Cardiac septum (tissue), 1 donor: ENCODE measurements around the gene R3HDM2. TPM values are rescaled to one million over a fixed set of nuclear protein-coding genes. Genes with fewer than 3 reads are reported as not detected.
"Not testable (repeated sequence)": the region's sequence is repeated elsewhere in the genome, so short reads cannot be mapped to it uniquely, and the experiment has no call there.

ENCODE experiments used
- DNase-seq: peaks from one replicate; pipeline ENCODE4 v3.0.0-alpha.2; 2020; ENCODE audit warnings: low spot score
- intact Hi-C: fragments of 100-400 bp; cut with DNase I; formaldehyde crosslinking; loops from one replicate; pipeline ENCODE4 v1.14.0; 2022
- total RNA-seq: library from RNA; stranded (reverse); fragmentation: NEBNext Ultra II Directional; extraction: Animal tissue kit (Norgen Biotek cat#: 25700); gene quantifications from one replicate; pipeline ENCODE4 v1.2.1, GENCODE V29; 2021
- donor health status: DM: no; HTN: no; CAD: no.

Gene R3HDM2
- total RNA-seq, 1 donor from 2014 or later = 77.7 TPM

DNA sequence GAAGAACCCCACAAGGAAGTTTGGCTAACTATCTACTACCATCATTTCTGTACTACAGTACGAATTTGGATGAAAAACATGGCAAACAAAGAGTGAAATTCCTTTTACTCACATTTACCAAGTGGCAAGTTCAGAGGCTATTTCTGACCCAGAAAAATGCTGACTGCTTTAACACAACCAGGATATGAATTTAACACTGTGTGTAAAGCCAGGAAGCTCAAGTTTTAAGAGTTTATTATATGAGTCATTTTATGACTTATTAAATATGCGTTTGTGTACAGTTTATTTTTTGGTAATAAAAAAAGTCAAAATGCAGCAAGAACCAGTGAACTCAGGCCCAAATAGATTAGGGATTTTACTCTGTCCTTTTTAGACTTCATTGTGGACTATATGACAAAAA, 121.4 kb downstream of the R3HDM2 start:
- intact Hi-C loops = no loop called here
- no peak for DNase-seq

DNA sequence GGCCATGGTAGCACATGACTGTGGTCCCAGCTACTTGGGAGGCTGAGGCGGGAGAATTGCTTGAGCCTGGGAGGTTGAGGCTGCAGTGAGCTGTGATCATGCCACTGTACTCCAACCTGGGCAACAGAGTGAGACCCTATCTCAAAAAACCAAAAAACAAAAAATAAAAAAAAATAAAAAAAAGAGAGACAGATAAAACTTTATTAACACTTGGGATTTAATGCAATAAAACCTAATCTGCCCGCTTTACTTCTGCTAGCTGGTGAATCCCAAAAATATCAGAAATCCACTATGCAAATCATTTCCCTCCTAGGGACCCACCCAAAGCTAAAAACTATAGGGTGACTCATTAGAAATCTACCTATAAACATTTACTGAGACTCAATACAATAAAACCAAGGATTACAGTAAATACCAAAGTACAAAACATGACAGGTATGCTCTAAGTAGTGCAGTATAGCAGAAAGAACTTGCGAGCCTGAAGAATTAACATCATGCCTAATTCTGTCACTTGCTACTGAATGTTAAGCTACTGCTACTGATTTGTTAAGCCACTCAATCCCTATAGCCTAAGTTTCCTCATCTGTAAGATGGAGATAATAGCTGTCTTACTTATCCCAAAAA, 129.8 kb downstream of the R3HDM2 start:
- intact Hi-C loops = no loop called here
- no peak for DNase-seq

DNA sequence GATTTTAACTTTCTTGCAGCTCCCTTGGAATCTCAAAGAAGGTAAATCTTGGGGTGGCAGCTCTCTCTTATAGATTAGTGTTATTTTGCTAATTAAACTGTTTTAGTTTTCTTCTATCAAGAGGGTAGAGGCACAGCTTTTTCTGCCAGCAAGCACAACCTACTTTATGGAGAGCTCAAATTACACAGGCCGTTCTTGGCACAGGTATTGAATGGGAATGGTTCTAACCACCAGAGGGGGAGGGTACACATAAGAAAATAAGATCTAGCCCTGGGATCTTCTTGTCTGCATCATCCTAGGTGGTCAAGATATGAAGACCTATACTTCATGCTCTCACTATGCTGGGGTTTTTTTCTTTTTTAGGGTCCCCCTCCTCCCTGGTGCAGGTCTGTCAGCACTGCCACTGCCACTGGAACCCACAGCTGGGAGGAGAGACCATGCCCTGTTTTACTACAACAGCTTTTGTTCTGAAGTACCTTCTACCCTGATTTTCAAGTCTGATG, 131.3 kb downstream of the R3HDM2 start:
- DNase-seq = no peak
- intact Hi-C loops = no loop called here

DNA sequence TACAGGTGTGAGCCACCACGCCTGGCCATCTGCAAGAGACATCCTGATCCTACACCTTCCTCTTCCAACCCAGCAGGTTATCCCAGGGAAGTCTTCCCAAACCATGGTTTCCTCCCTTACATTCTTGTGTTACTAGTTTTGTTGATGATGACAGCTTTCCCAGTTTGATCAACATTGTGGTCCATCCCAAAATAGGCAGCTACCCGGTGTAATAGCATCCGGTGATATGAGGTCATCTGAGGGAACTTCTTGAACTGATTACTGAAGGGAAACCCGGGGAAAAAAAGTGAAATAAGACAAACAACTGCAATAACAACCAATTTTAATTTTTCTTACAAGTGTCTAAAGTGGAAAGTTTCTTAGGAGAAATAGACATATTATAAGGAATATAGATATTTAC, 134.6 kb downstream of the R3HDM2 start:
- intact Hi-C loops = no loop called here
- DNase-seq = no peak

DNA sequence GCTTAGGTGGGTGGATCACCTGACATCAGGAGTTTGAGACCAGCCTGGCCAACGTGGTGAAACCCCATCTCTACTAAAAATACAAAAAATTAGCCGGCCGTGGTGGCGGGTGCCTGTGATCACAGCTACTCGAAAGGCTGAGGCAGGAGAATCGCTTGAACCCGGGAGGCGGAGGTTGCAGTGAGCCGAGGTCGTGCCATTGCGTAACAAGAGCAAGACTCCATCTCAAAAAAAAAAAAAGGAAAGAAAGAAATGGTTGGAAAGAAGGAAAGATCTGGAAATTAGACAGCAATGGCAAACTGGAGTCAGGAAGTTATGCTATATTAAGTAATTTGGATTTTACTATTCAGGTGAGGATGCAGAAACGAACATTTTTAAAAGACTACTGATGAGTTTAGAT, 148.8 kb downstream of the R3HDM2 start:
- DNase-seq, intact Hi-C loops: not testable (repeated sequence)

DNA sequence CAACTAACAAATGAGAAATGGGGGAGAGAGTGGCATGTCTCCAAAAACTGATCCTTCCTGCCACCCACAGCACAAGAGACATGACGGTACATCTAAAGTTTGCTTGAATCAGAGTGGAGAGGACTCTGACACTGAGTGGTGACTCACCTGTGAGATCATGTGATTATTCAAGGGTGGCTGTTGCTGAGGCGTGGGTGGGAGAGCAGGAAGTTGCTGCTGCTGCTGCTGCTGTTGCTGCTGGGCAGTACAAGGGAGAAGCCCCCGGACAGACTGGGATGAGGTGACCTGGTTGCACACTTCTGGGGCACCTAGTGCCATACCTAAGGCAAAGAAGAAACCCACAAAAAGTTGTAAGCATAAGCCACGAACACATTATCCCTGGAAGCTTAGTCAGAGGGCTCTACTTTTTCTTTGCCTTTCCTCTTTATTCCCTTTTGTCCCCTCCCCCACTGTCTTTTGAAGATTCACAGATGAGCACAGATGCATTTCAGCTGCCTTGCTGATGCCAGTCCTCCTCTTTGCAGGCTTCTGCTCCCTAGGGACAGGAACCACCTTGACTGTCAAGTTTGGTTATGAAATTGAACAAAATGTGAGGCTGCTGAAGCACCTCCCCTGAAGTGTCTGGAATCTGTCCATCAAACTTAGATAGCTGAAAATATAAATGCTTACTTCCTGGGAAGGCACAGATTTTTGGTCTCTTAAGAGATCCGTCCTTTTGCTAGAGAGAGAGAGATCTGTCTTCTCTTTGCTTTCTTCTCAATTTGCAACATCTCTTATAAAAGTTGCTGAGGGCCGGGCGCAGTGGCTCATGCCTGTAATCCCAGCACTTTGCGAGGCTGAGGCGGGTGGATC, 150.4 kb downstream of the R3HDM2 start:
- intact Hi-C loops = no loop called here
- DNase-seq = no peak

DNA sequence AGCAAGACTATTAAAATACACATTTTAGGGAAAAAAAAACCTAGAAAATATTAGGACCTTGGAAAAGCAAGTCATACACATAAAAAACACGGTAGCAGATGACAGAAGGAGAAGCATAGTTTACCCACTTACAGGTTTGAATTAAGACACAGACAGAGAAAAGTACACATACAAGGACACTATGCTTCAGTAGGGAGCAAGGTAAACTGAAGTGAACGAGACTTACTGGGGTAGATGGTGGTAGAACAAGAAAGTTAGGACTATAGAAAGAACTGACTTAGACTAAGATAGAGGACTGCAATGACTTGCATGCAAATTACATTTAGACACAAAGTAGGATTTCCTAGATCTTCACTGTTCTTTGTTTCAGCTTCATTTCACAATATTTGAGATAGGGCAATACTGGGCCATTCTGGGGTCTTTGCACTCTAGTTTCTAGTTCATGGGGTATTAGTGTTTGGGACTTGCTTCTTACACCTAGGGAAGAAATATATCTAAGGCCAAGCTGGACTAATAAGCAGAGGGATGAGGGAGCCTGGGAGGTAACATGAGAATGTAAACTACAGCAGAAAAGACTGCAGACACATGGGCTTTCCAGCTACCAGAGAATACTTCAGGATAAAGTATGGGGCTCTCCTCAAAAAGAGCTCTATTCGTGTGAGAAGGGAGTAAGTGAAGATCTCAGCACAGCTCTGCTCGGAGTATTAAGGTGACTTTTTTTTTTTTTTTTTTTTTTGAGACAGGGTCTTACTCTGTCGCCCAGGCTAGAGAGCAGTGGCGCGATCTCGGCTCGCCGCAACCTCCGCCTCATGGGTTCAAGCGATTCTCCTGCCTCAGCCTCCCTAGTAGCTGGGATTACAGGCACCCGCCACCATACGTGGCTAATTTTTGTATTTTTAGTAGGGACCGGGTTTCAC, 152.1 kb downstream of the R3HDM2 start:
- intact Hi-C loops = no loop called here
- DNase-seq = no peak

DNA sequence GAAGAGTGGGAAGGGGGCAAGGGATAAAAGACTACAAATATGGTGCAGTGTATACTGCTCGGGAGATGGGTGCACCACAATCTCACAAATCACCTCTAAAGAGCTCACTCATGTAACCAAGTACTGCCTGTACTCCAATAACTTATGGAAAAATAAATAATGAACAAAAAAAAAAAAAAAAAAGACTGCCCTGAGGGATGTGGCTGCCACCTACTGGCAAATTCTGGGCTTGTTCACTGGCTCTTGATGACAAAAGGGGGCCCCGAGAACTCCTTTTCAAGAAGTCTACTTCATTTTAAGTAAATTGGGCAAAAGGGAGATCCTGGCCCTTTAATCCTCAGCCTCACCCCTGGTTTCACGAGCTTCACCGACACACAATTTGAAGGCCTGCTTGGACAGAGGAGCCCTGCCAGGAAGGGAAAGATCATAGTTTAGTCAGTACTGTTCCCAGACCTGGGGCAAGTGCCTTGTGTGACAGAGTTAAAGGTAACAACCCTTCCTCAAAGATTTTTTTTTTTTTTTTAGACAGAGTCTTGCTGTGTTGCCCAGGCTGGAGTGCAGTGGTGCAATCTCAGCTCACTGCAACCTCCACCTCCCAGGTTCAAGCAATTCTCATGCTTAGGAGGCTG, 153.8 kb downstream of the R3HDM2 start:
- no peak for DNase-seq

DNA sequence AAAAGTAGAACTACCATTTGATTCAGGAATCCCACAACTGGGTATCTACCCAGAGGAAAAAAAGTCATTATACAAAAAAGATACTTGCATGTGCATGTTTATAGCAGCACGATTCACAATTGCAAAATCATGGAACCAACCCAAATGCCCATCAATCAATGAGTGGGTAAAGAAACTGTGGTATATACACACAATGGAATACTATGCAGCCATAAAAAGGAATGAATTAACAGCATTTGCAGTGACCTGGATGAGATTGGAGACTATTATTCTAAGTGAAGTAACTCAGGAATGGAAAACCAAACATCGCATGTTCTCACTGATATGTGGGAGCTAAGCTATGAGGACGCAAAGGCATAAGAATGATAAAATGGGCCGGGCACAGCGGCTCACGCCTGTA, 154.6 kb downstream of the R3HDM2 start:
- DNase-seq, intact Hi-C loops: not testable (repeated sequence)

More for the DNA sequence above, 153.8 kb downstream of the R3HDM2 start:
- intact Hi-C loops = no loop called here

DNA sequence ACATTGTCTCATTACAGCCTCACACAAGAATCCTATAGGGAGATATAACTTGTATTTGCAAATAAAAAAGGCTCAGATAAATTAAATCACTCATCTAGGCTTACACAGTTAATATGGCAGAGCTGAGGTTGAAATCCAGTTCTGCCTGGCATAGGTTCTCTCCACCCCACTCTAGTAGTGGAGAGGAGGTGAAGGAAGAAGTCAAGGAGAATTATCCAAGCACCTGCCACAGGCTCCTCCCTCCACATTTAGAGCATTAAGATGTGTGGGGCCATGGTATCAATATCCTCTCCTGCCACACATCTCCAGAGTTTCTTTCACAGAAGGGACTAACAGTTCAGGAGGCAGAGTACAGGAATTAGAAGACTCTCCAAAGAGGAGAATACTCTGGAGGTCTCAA, 157.3 kb downstream of the R3HDM2 start:
- no peak for DNase-seq
- intact Hi-C loops = no loop called here

DNA sequence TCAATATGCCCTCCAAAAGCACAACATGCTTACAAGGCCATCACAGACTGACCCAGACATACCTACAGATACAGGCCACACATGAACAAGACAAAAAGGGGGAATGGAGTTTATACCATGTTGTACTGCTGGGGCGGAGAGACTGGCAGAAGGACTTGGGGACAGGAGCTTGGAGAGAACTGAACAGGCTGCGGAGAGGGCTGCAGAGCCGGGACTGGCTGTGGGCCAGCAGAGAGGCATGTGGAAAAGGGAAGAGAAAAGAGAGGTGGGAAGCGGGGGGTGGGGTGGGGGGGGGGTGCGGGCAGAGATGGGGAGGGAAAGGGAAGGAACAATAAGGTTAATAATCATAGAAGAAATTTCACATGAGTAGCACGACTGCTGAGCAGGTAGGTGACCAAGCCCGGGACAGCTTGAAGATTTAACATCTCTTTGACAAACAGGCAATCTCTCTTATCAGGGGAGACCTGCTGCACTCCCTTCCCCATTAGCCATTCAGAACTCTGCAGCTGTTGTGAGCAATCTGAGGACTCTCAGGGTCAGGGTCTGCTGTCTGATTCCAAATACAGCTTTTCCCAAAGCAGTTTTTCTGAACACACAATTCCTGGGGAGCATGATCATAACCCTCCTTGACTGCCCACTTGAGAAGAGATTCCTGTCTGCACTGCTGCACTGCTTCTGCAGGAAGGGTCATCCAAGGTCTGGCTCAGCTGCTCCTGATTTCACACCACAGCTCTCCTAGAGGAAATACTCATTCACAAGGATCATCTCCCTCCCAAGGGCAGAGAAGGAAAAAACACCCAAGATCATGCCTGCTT, 158.3 kb downstream of the R3HDM2 start:
- intact Hi-C loops = no loop called here
- DNase-seq = no peak

DNA sequence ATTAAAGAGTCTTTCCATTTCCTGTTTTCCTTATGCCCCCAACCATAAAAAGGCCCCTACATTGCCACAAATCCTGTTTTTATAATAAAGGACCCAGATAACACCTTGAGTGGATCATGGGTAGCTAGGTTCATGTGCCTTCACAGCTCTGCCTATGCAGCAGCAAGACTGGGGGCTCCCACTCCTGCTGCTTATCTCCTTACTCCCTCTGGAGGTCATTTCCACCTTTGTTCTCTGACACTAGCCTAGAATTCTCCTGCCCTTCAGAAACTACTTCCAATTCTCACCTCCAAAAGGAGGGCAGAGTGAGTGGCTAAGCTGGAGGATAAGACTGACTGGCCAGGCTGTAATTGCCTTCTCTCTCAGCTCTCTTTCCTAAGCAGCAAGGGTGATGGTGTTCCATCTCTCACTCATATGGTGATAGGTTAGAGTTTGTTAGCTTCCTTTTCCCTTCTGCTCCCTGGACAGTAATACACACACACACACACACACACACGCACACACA, 159.8 kb downstream of the R3HDM2 start:
- intact Hi-C loops = no loop called here
- DNase-seq = no peak

DNA sequence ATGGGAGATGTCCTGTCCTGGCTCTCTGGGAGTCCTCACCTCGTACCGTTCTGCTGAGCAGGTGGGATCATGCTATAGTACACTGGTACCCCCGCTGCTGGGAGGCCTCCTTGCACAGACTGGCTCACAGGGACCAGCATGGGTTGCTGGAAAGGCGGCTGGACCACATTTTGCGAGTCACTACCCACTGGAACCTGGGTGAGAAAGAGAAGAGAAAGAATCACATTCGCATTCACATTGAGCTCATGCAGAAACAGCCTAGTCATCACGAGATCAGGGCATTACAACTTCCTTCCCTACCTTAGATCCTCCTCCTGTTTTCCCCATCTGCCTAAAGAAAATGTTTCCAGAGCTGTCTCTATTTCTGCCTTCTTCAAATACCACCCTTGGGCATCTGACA, 162.6 kb downstream of the R3HDM2 start:
- no peak for DNase-seq
- intact Hi-C loops = no loop called here

DNA sequence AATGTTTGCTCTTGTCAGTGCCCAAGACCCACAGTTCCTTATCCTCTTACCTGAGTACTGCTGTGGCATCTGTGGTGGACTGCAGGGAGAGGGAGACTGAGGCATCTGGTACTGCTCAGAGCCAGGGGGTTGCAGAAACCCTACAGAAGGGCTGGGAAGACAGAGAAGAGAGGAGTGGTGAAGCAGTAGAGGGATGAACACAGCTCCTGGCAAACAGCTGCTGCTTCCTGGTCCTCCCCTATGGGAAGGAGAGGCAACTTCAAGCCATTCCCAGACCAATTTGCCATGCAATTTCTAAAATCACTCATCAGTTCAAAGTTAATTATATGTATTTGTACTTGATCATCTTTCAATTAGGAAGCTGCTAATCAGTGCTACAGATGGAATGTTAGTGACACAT, 164.2 kb downstream of the R3HDM2 start:
- no peak for DNase-seq
- intact Hi-C loops = no loop called here

DNA sequence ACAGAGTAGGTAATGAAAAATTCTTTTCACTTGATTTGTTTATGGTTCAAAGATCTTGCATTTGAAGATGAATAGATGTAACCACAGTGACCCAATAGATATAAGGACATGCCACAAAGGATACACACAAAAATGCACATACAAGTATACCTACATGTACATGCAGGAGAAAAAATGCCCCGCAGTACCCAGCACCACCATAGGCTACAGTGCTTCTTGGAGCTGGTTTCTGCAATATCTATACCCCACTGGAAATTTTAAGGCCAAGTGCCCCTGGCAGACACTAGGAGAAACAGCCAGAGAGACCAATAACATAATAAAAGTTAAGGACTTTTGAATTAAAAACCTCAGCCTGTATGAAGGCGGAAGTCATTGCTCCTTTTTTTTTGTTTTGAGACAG, 167.7 kb downstream of the R3HDM2 start:
- DNase-seq = no peak
- intact Hi-C loops = loop anchor here (5.0 kb wide), 1 partner anchor 189 kb away; no protein-coding TSS in a partner anchor

DNA sequence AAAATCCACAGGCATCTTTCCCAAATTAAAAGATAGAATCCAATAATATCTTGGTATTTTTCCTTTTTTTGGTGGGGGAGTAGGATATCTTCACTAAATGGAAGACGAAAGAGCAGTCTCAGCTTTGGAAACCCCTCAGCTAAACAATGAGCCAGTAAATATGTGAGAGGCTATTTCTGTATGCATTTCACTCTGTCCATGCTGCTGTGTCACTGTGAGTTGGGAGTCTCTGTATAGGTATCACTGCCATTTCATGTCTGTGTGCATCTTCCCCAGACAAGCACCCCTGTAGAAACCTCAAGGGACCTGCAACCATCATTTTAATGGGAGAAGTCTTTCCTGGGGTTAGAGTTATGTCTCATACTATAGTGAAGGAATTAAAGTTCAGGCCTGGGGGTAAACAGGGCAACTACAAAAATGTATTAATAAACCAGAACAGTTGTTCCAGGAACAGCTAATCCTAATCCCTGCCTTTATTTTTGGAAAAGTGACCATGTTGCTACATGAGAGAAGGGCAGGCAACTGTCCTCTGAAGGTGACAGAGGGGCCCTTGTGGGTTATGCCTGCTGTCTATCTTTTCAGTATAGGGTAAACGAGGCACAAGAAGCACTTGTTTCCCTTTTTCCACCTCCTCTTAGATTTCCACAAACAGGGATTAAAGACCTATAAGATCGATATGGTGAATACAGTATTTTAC, 168.6 kb downstream of the R3HDM2 start:
- DNase-seq = no peak
- intact Hi-C loops = loop anchor here (5.0 kb wide), 1 partner anchor 190 kb away; no protein-coding TSS in a partner anchor

DNA sequence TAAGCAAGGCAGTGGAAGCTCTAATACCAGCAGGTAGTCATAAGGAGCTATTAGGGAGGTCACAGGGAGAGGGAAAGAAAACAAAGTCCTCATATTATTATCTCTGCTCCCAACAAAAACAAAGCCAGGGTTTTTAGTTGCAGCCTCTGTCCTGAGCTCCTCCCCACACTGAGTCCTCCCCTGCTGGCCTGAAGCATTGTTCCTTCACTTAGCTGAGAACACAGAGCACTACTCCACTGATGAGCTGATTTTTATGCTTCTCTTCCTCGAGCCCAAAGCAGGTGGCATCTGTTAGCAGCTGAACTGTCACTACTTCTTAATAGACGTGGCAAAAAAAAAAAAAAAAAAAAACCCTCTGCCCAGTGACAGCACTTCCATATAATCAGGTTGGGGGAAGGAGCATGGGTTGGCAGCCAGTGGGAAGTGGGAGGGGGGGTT, 169.4 kb downstream of the R3HDM2 start:
- intact Hi-C loops = loop anchor here (5.0 kb wide), 1 partner anchor 191 kb away; no protein-coding TSS in a partner anchor
- no peak for DNase-seq

DNA sequence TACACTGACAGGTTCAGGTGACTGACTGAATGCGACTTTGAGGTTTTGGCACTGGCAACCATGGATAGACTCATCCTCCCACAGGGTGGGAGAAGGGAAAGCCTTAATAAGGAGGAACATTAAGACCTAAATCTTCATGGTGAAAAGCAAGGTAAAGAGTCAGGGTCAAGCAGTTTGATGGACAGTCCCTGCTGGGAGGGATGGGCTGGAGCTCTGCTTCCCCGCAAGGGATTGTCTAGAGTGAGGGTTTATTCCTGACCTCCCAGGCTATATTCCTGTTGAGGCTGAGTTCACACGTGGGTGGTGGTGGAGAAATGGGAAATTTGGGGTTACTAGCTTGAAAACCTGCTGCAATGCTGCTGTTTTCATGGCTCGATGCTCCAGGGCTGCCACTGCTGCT, 170.5 kb downstream of the R3HDM2 start:
- DNase-seq = no peak
- intact Hi-C loops = loop anchor here (5.0 kb wide), 1 partner anchor 192 kb away; no protein-coding TSS in a partner anchor
